ENCODE measurements around the gene LMTK2.

LMTK2 gene

DNA sequence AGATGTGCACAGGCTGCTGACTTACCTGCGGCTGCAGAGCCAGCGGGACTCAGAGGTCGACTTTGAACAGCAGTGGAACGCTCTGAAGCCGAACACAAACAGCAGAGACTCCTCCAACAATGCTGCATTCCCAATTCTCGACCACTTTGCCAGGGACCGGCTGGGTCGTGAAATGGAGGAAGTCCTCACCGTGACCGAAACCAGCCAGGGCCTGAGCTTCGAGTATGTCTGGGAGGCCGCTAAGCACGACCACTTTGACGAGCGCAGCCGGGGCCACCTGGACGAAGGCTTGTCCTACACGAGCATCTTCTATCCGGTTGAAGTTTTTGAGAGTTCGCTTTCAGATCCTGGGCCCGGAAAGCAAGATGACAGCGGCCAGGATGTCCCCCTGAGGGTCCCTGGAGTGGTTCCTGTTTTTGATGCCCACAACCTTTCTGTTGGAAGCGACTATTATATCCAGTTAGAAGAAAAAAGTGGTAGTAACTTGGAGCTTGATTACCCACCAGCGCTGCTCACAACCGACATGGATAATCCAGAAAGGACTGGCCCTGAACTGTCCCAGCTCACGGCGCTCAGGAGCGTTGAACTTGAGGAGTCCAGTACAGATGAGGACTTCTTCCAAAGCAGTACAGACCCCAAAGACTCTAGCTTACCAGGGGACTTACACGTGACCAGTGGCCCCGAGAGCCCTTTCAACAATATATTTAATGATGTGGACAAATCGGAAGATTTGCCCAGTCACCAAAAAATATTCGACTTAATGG lies 85.2 kb downstream of the LMTK2 start:
- in situ Hi-C loops (cut with HindIII; ENCODE audit: low pct_ligation_motif_present, low pct_unique_long_range_greater_than_20kb, low sequenced_read_pairs), result no loop called here
- DNase-seq, result no peak

- in situ Hi-C loops (cut with HindIII; ENCODE audit: low pct_ligation_motif_present, low pct_unique_long_range_greater_than_20kb, low sequenced_read_pairs), result no loop called here
These were observed 86.3 kb downstream of the LMTK2 start for GRCh38 chr7:98192781-98193457.

DNA sequence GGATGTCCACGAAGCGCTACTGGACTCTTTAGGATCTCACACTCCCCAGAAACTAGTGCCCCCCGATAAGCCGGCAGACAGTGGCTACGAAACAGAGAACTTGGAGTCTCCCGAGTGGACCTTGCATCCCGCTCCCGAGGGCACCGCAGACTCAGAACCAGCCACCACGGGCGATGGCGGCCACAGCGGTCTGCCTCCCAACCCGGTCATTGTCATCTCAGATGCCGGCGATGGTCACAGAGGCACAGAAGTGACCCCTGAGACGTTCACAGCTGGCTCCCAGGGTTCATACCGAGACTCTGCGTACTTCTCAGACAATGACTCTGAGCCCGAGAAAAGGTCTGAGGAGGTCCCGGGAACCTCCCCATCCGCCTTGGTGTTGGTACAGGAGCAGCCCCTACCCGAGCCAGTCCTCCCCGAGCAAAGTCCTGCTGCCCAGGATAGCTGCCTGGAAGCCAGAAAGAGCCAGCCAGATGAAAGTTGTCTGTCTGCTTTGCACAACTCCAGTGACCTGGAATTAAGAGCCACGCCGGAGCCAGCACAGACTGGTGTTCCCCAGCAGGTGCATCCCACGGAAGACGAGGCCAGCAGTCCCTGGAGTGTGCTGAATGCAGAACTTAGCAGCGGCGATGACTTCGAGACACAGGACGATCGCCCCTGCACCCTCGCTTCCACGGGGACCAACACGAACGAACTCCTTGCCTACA lies 87.0 kb downstream of the LMTK2 start:
- in situ Hi-C loops (cut with HindIII; ENCODE audit: low pct_ligation_motif_present, low pct_unique_long_range_greater_than_20kb, low sequenced_read_pairs), result no loop called here
- DNase-seq, result no peak

More at GRCh38 chr7:98192781-98193457, 86.3 kb downstream of the LMTK2 start:
- DNase-seq, result no peak

DNA sequence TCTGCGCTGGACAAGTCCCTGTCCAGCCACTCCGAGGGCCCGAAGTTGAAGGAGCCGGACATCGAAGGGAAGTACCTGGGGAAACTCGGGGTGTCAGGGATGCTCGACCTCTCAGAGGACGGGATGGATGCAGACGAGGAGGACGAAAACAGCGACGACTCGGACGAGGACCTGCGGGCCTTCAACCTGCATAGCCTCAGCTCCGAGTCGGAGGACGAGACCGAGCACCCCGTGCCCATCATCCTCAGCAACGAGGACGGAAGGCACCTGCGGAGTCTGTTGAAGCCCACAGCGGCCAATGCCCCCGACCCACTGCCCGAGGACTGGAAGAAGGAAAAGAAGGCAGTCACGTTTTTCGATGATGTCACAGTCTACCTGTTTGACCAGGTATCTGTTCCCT lies 87.5 kb downstream of the LMTK2 start:
- in situ Hi-C loops (cut with HindIII; ENCODE audit: low pct_ligation_motif_present, low pct_unique_long_range_greater_than_20kb, low sequenced_read_pairs), result no loop called here
- DNase-seq, result no peak

- no peak for DNase-seq
- in situ Hi-C loops (cut with HindIII; ENCODE audit: low pct_ligation_motif_present, low pct_unique_long_range_greater_than_20kb, low sequenced_read_pairs), result no loop called here
These were observed 88.2 kb downstream of the LMTK2 start for GRCh38 chr7:98194672-98195457.

GRCh38 chr7:98196706-98197605 lies 90.3 kb downstream of the LMTK2 start:
- DNase-seq, result no peak
- in situ Hi-C loops (cut with HindIII; ENCODE audit: low pct_ligation_motif_present, low pct_unique_long_range_greater_than_20kb, low sequenced_read_pairs), result no loop called here

DNA sequence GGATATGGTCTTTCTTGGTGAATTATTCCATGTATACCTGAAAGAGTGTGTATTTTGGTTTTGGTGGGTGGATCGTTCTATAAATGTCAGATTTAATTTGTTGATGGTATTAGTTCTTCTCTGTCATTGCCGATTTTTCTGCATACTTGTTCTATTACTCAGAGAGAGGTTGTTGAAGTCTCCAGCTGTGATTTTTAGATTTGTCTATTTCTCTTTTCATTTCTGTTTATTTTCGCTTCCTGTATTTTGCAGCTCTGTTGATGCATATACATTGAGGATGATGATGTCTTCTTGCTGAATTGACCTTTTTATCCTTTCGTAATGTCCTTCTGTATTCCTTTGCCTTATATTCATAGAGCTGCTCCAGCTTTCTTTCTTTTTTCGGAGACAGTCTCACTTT lies 92.5 kb downstream of the LMTK2 start:
- in situ Hi-C loops (cut with HindIII; ENCODE audit: low pct_ligation_motif_present, low pct_unique_long_range_greater_than_20kb, low sequenced_read_pairs), result no loop called here
- no peak for DNase-seq

- in situ Hi-C loops (cut with HindIII; ENCODE audit: low pct_ligation_motif_present, low pct_unique_long_range_greater_than_20kb, low sequenced_read_pairs), result no loop called here
- DNase-seq, result no peak
These were observed 93.7 kb downstream of the LMTK2 start for GRCh38 chr7:98200364-98200763.

DNA sequence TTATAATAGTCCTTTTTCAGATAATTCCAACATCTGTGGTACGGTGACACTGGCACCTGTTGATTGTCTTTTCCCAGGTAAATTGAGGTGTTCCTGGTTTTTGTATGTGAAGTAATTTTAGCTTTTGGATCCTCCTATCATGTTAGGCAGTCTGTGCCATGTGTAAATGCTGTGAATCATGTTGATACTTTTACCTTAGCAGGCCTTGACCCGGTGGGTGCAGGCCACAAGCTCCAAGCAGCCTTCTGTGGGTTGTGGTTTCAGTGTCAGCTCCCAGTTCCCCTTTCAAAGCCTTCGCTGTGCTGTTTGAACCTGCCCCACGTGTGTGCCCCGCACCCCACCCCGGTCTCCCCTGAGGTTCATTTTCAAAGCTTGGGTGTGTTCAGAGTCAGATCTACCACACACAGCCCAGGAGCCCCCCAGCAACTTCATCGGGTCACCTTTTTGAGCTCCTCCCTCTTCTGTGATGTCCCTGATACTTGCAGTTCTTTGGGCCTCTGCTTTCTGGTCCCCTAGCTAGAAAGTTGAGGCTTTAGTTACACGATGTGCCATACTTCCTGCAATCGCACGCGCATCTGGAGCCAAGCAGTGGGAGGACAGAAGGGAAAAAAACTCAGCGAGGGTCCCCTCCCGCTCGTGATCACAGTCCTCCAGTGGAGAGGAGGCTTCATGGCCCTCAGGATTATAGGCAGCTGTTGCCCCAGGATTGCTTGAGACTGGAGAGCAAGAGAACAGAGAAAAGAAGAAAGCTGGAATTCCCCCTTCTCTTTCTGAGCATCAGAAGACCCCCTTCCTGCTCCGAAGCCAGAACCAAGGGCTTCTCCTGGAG lies 95.9 kb downstream of the LMTK2 start:
- no peak for DNase-seq
- in situ Hi-C loops (cut with HindIII; ENCODE audit: low pct_ligation_motif_present, low pct_unique_long_range_greater_than_20kb, low sequenced_read_pairs), result no loop called here

DNA sequence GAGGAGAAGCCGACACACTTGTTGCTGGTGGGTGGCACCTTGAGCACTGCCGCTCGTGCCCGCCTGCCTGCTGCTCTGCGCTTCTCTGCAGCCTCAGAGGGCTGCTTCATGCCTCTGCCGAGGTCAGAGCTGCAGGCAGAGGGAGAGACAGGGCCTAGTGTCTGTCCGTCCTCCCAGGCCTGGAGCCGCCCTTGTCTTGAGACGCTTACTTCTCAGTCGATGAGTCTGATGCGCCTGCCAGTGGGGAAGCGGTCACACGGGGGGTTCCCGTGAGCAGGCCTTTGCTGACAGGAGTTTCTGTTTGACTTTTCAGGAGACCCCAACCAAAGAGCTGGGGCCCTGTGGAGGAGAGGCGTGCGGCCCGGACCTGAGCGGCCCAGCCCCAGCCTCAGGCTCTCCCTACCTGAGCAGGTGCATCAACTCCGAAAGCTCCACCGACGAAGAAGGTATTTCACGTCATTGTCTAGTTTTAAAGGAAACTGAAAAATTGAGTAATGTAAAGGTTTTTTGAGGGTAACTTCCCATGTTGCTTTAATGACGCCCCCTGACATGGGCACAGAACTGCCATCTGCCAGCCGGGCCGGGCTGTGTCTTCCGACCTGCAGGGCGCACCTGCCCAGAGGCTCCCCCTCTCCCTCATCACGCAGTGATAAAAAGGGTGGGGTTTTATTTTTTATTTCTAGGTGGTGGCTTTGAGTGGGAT lies 96.8 kb downstream of the LMTK2 start:
- in situ Hi-C loops (cut with HindIII; ENCODE audit: low pct_ligation_motif_present, low pct_unique_long_range_greater_than_20kb, low sequenced_read_pairs), result no loop called here
- DNase-seq, result no peak

- in situ Hi-C loops (cut with HindIII; ENCODE audit: low pct_ligation_motif_present, low pct_unique_long_range_greater_than_20kb, low sequenced_read_pairs), result no loop called here
These were observed 97.4 kb downstream of the LMTK2 start for GRCh38 chr7:98203964-98204605.

GRCh38 chr7:98204670-98205069 lies 98.0 kb downstream of the LMTK2 start:
- no peak for DNase-seq
- in situ Hi-C loops (cut with HindIII; ENCODE audit: low pct_ligation_motif_present, low pct_unique_long_range_greater_than_20kb, low sequenced_read_pairs), result no loop called here

More at GRCh38 chr7:98203964-98204605, 97.4 kb downstream of the LMTK2 start:
- no peak for DNase-seq

DNA sequence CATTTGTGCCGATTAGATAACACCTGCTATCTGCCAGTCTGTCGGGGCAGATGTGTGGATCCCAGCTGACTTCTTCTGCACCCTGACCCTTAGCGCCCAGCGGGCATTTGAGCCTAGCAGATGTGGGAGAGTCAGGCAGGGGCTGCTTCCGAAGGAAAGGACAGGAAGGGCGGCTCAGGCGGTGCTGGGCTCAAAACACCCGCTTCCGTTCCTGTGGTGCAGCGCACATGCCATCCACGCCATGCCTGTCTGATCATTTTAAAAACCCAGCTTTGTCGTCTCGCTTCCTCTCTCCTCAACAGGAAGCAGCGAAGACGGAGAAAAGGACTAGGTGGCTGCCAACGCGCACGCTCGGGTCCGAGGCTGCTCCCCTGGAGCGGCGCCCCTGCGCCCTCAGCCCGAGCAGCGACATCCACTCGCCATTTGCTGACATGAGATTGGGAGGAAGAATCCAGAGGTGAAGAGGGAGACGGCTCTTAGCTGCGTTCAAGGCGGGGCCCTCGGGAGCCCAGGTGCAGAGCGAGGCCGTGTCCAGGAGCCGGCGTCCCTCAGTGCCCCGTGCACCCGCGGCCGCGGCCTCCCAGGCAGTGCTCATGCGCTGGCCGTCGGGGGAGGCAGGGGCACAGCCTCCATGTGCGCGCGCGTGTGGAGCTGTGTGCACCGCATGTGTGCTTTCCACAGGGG lies 98.6 kb downstream of the LMTK2 start:
- DNase-seq, result no peak
- in situ Hi-C loops (cut with HindIII; ENCODE audit: low pct_ligation_motif_present, low pct_unique_long_range_greater_than_20kb, low sequenced_read_pairs), result no loop called here

DNA sequence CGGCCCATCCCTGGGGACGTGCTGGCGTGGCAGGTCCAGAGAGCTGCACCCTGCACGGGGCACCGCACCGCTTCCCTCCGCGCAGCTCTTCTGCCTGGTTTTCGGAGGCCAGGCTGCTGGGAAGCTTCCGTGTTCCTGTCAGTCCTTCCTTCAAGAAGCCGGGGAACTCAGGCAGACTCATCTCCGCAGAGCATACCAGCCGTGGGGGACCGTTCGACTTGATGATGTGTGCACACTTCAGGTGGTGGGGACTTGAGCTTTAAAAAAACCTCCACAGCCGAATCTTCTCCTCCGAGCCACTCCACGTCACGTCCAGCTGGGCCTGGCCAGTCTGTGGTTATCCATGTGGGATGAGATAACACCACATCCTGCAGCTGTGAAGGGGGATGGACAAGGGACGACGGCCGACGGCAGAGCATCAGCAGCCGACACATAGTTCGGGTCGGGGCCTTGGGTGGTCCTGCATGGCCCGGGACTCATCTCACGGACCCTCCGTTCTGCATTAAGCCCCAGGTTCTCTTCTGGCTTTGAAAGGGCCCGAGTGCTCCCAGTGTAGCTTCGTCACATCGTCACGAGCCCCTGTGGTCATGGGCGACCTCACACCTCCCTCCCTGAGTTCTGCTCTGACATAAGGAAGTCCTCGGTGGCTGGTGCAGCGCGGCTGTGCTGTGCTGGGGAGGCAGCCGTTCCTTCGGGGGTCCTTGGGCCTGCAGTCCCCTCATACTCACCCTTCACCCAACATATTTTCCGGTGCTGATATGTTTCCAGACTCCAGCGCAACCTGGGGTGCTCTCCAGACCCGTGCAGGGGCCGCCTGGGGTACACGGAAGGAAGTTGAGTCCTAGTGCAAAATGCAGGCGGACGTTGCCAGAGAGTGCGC lies 100.0 kb downstream of the LMTK2 start:
- no peak for DNase-seq
- in situ Hi-C loops (cut with HindIII; ENCODE audit: low pct_ligation_motif_present, low pct_unique_long_range_greater_than_20kb, low sequenced_read_pairs), result no loop called here
